ENCODE data around the gene C19orf73. TPM values are rescaled to one million over a fixed set of nuclear protein-coding genes. Genes with fewer than 3 reads are reported as not detected.

Gene C19orf73
- total and polyA plus RNA-seq, 9 of the 15 experiments (the other 6 are each of a cell fraction or from before 2014, with no cell fraction given), result 0.08 to 7.4 (median 1.4) TPM

DNA sequence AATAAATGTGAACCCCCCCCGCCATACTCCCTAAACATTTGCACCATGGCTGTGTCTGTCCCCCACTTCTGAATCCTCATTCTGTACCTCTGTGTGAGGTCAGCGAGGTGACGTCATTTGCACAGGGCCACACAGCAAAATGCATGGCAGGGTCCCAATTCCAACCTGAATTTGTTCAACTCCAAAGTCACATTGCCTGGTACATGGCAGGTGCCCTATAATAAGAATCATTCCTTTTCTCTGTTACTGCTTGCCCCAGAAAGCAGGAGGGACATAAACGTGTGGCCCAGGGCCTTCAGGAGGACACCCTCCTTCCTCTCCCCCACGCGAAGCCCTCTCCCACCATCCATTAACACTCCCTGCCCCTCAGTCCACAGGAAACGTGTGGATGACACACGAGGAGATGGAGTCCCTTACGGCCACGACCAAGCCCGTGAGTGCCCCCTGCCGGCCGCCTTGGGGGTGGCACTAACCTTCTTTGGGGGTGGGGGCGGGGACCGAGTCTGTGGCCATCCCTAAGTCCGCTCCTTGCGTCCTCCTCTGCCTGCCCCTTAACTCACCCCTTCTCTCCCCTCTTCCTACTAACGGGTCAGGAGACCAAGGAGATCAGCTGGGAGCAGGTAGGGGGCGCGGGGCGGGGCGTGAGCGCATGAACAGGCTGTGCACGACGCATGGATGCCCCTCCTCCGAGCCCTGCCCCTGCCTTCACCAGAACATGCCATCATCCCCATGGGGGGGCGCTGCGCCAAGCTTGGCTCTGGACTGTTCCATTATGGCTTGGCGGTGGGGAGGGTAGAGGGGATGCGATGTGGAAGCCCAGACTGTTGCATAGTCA, 26.8 kb upstream of the C19orf73 start (continued):
- TF ChIP-seq, protein P1, sequence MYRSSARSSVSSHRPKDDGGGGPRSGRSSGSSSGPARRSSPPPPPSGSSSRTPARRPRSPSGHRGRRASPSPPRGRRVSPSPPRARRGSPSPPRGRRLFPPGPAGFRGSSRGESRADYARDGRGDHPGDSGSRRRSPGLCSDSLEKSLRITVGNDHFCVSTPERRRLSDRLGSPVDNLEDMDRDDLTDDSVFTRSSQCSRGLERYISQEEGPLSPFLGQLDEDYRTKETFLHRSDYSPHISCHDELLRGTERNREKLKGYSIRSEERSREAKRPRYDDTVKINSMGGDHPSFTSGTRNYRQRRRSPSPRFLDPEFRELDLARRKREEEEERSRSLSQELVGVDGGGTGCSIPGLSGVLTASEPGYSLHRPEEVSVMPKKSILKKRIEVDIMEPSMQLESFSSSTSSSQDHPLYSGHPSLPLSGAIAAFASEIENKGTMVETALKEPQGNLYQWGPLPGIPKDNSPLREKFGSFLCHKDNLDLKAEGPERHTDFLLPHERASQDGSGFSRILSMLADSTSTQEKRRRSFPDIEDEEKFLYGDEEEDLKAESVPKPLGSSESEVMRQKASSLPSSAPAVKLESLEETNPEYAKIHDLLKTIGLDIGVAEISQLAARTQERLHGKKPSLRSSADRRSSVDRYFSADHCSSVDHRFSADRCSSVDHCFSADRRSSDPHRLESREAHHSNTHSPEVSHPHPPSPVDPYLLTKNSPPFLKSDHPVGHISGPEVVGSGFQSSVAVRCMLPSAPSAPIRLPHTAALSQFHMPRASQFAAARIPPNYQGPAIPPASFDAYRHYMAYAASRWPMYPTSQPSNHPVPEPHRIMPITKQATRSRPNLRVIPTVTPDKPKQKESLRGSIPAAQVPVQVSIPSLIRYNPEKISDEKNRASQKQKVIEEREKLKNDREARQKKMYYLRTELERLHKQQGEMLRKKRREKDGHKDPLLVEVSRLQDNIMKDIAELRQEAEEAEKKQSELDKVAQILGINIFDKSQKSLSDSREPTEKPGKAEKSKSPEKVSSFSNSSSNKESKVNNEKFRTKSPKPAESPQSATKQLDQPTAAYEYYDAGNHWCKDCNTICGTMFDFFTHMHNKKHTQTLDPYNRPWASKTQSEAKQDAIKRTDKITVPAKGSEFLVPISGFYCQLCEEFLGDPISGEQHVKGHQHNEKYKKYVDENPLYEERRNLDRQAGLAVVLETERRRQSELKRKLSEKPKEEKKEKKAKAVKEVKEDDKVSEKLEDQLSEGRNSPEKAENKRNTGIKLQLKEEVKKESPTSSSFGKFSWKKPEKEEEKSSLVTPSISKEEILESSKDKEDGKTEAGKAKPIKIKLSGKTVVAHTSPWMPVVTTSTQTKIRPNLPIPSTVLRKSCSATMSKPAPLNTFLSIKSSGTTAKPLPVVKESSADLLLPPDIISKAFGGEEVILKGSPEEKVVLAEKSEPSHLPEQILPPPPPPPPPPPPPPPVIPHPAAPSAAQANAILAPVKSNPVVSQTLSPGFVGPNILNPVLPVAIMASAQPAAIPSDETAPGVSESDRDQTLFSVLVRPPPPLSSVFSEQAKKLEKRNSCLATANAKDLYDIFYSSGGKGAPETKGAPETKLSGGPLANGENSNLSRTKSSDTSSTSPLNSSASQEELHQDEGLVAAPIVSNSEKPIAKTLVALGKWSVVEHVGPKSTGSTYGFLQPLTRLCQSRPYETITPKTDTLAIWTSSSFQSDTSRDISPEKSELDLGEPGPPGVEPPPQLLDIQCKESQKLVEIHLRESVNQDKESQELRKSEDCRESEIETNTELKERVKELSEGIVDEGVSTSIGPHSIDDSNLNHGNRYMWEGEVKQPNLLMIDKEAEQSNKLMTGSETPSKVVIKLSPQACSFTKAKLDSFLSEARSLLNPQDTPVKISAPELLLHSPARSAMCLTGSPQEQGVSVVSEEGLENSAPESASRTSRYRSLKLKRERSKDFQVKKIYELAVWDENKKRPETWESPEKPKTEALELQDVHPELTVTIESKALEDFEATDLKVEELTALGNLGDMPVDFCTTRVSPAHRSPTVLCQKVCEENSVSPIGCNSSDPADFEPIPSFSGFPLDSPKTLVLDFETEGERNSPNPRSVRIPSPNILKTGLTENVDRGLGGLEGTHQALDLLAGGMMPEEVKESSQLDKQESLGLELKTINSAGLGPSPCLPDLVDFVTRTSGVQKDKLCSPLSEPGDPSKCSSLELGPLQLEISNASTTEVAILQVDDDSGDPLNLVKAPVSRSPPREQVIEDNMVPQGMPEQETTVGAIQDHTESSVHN (IDR thresholded peaks at IDR 0.05; ENCODE audit: borderline replicate concordance in 1 of 2, low read depth in 1 of 2), result no peak
- TF ChIP-seq, protein P2, sequence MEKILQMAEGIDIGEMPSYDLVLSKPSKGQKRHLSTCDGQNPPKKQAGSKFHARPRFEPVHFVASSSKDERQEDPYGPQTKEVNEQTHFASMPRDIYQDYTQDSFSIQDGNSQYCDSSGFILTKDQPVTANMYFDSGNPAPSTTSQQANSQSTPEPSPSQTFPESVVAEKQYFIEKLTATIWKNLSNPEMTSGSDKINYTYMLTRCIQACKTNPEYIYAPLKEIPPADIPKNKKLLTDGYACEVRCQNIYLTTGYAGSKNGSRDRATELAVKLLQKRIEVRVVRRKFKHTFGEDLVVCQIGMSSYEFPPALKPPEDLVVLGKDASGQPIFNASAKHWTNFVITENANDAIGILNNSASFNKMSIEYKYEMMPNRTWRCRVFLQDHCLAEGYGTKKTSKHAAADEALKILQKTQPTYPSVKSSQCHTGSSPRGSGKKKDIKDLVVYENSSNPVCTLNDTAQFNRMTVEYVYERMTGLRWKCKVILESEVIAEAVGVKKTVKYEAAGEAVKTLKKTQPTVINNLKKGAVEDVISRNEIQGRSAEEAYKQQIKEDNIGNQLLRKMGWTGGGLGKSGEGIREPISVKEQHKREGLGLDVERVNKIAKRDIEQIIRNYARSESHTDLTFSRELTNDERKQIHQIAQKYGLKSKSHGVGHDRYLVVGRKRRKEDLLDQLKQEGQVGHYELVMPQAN (IDR thresholded peaks at IDR 0.05; ENCODE audit: borderline replicate concordance), result peak; percentile 45; the same call in 1 of the 2 replicates
- TF ChIP-seq, protein P3, sequence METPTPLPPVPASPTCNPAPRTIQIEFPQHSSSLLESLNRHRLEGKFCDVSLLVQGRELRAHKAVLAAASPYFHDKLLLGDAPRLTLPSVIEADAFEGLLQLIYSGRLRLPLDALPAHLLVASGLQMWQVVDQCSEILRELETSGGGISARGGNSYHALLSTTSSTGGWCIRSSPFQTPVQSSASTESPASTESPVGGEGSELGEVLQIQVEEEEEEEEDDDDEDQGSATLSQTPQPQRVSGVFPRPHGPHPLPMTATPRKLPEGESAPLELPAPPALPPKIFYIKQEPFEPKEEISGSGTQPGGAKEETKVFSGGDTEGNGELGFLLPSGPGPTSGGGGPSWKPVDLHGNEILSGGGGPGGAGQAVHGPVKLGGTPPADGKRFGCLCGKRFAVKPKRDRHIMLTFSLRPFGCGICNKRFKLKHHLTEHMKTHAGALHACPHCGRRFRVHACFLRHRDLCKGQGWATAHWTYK (CRISPR knock-in tag; IDR thresholded peaks at IDR 0.05), result 0 out of 2 replicates have a peak, but pooled peaks have one; percentile 27
- TF ChIP-seq PHF8 (IDR thresholded peaks at IDR 0.05; ENCODE audit: borderline replicate concordance, low read length) (peak; percentile 23; the same call in 1 of the 2 replicates), SMAD4 (CRISPR knock-in tag; conservative IDR thresholded peaks at IDR 0.05) (no peak), FOXA3 (CRISPR knock-in tag; conservative IDR thresholded peaks at IDR 0.05 in 1 of 2, IDR thresholded peaks at IDR 0.05 in 1 of 2) (no peak), KAT7 (CRISPR knock-in tag; IDR thresholded peaks at IDR 0.05; ENCODE audit: borderline replicate concordance) (no peak)
- TF ChIP-seq, protein P4, sequence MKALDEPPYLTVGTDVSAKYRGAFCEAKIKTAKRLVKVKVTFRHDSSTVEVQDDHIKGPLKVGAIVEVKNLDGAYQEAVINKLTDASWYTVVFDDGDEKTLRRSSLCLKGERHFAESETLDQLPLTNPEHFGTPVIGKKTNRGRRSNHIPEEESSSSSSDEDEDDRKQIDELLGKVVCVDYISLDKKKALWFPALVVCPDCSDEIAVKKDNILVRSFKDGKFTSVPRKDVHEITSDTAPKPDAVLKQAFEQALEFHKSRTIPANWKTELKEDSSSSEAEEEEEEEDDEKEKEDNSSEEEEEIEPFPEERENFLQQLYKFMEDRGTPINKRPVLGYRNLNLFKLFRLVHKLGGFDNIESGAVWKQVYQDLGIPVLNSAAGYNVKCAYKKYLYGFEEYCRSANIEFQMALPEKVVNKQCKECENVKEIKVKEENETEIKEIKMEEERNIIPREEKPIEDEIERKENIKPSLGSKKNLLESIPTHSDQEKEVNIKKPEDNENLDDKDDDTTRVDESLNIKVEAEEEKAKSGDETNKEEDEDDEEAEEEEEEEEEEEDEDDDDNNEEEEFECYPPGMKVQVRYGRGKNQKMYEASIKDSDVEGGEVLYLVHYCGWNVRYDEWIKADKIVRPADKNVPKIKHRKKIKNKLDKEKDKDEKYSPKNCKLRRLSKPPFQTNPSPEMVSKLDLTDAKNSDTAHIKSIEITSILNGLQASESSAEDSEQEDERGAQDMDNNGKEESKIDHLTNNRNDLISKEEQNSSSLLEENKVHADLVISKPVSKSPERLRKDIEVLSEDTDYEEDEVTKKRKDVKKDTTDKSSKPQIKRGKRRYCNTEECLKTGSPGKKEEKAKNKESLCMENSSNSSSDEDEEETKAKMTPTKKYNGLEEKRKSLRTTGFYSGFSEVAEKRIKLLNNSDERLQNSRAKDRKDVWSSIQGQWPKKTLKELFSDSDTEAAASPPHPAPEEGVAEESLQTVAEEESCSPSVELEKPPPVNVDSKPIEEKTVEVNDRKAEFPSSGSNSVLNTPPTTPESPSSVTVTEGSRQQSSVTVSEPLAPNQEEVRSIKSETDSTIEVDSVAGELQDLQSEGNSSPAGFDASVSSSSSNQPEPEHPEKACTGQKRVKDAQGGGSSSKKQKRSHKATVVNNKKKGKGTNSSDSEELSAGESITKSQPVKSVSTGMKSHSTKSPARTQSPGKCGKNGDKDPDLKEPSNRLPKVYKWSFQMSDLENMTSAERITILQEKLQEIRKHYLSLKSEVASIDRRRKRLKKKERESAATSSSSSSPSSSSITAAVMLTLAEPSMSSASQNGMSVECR (CRISPR knock-in tag; IDR thresholded peaks at IDR 0.05), result peak; percentile 64; the same call in 1 of the 2 replicates

Measured in K562 (cell line).